Subcutaneous adipose tissue (tissue), 4 donors: ENCODE results near the gene CD79A. TPM values are rescaled to one million over a fixed set of nuclear protein-coding genes. Genes with fewer than 3 reads are reported as not detected.

Experiments used
- CTCF ChIP-seq: fragments of 450-650 bp; IDR thresholded peaks from one replicate; pipeline ENCODE4 v1.5.1; 2016; ENCODE audit warnings: low read depth, mild to moderate bottlenecking, control low read depth, antibody characterized with exemption, moderate library complexity
- total RNA-seq, 4 donors: library from RNA; depleted of rRNA; stranded (reverse); fragments of >200 nt; gene quantifications; one replicate each; pipeline ENCODE4 v1.1.0, GENCODE V29; 2016

Gene CD79A
- total RNA-seq, 4 donors from 2014 or later = 0.51 TPM; not detected in 3

DNA sequence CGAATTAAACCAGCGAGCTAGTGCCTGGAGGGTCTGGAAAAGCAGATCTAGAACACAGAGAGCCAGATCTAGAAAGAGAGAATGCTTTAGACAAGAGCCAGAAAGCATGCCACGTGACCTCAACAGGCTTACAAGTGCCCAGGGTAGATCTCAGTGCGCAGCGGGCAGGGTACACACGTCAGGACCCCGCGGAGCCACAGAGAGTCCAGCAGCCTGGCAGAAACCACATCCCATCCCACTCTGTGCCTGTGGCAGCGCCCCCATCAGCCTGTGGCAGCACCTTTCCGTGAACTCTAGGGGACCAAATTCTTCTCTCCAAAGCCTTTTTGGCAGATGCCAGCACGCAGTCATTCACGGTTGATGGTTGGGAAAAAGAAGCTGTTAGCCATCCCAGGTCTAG is 11.8 kb downstream of the CD79A start:
- no peak for TF ChIP-seq CTCF

- no peak for TF ChIP-seq CTCF
These were observed 12.8 kb downstream of the CD79A start for GRCh38 chr19:41889896-41890295.

GRCh38 chr19:41890936-41891335 is 13.9 kb downstream of the CD79A start:
- TF ChIP-seq CTCF = no peak

- TF ChIP-seq CTCF = no peak
These were observed 15.3 kb downstream of the CD79A start for GRCh38 chr19:41892173-41892902.

DNA sequence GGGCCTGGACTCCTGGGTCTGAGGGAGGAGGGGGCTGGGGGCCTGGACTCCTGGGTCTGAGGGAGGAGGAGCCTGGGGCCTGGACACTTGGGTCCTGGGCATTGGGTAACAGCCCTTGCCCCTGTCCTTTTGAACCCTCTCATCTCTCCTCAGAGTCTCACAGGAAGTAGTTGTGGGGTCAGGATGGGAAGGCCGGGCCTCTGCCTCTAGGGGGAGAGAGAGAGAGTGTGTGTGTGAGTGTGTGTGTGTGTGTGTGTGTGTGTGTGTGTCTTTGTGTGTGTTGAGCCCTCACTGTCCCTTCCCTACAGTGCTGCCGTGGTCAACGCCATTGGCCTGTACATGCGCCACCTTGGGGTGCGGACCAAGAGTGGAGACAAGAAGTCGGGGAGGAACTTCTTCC is 16.8 kb downstream of the CD79A start:
- TF ChIP-seq CTCF = no peak

DNA sequence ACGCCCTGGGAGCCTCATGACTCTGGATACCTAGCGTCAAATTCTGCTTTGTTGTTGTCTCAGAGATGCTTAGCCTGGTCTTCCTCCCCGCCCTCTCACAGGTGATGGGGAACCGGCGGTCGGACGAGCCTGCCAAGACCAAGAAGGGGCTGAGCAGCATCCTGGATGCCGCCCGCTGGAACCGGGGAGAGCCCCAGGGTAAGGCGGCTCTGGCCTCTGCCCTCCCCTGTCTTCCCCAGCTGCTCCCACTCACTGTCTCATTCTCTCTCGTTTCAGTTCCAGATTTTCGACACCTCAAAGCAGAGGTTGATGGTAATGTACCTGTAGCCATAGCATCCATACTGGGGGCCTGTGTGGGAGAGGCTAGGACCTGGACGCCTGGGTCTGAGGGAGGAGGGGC is 17.3 kb downstream of the CD79A start:
- TF ChIP-seq CTCF = no peak

DNA sequence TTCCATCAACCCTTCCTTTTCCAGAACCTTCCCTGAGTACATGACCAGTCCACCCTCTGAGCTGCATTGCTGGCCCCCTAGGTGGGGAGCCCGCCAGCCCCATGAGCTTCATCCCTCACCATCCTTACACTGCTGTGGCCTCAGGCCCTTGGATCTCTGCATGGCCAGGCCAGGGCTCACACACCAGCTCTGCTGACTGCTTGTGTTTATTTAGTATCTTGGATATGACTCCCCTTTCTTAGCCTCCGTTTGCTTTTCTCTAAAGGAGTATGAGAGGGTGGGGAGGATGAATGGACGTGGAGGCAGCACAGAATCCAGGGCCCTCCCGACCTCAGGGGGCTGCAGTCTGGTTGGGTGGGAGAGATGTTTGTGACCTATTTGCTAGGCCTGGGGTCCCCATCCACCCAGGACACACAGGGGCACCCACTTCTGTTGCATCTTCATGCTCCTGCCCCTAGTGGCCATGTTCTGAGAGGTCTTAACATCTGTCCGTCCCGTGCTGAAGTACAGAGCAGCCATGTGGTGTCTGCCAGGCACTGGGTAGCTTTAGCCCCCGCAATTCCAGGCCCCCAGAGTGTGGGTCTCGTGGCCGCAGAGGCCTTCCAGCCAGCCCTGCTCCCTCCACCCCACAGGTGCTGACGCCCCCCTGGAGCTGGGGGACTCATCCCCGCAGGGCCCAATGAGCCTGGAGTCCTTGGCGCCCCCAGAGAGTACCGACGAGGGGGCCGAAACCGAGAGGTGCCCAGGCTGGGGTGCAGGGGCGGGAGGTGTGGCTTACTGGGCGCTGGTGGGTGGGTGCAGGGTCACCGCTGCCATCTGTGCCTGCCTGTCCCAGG is 18.9 kb downstream of the CD79A start:
- no peak for TF ChIP-seq CTCF
